ENCODE measurements around the gene CACNA1H.
A peak's percentile ranks its signal among the peaks of the same experiment; 100 is the strongest.
"Not testable (repeated sequence)": the region's sequence is repeated elsewhere in the genome, so short reads cannot be mapped to it uniquely, and the experiment has no call there.

The CACNA1H gene

GRCh38 chr16:1197237-1197866 is 44.4 kb downstream of the CACNA1H start:
- H3K4me3 Mint-ChIP-seq = no peak overlapping the region

GRCh38 chr16:1198194-1198593 is 45.3 kb downstream of the CACNA1H start:
- peaks cover 0 to 5% of the 10 kb centered on the region in 2 donors for H3K9me3 Mint-ChIP-seq
- H3K4me3 Mint-ChIP-seq = no peak overlapping the region
- no peak overlapping the region for H3K27ac Mint-ChIP-seq
- peaks cover 4% of the 10 kb centered on the region for H3K27me3 Mint-ChIP-seq
- no peak for ATAC-seq
- DNase-seq = no peak
- peaks cover 15% of the 10 kb centered on the region for H3K4me1 Mint-ChIP-seq

More at GRCh38 chr16:1197237-1197866, 44.4 kb downstream of the CACNA1H start:
- Mint-ChIP-seq H3K27me3 (peaks cover 12% of the 10 kb centered on the region), H3K27ac (no peak overlapping the region), H3K9me3 (peaks cover 0 to 5% of the 10 kb centered on the region in 2 donors), H3K4me1 (peaks cover 15% of the 10 kb centered on the region)
- DNase-seq (no peak), ATAC-seq (no peak)

- H3K9me3 Mint-ChIP-seq, H3K27ac Mint-ChIP-seq, ATAC-seq, DNase-seq, H3K27me3 Mint-ChIP-seq, H3K4me3 Mint-ChIP-seq: not testable (repeated sequence)
- peaks cover 15% of the 10 kb centered on the region for H3K4me1 Mint-ChIP-seq
These were observed 45.9 kb downstream of the CACNA1H start for GRCh38 chr16:1198671-1199346.

- Mint-ChIP-seq H3K4me1 (peaks cover 15% of the 10 kb centered on the region), H3K27me3 (no peaks in the 10 kb centered on the region), H3K9me3 (peaks cover 0 to 5% of the 10 kb centered on the region in 2 donors), H3K27ac (peak overlapping the region in 1 of 2 donors; percentile 65), H3K4me3 (no peak overlapping the region)
- no peak for DNase-seq
- no peak for ATAC-seq
These were observed 46.6 kb downstream of the CACNA1H start for GRCh38 chr16:1199347-1200013.

GRCh38 chr16:1200014-1200627 is 47.2 kb downstream of the CACNA1H start:
- ATAC-seq = no peak
- Mint-ChIP-seq H3K27me3 (no peaks in the 10 kb centered on the region), H3K9me3 (peaks cover 0 to 5% of the 10 kb centered on the region in 2 donors), H3K4me3 (no peak overlapping the region), H3K27ac (no peak overlapping the region), H3K4me1 (peaks cover 15% of the 10 kb centered on the region)
- no peak for DNase-seq

GRCh38 chr16:1201444-1201843 is 48.5 kb downstream of the CACNA1H start:
- no peak overlapping the region for H3K27ac Mint-ChIP-seq
- H3K4me3 Mint-ChIP-seq = no peak overlapping the region
- no peaks in the 10 kb centered on the region for H3K27me3 Mint-ChIP-seq
- ATAC-seq (no peak), DNase-seq (no peak)
- peaks cover 9% of the 10 kb centered on the region for H3K4me1 Mint-ChIP-seq
- H3K9me3 Mint-ChIP-seq = peaks cover 0 to 5% of the 10 kb centered on the region in 2 donors

- no peak overlapping the region for H3K4me3 Mint-ChIP-seq
- no peaks in the 10 kb centered on the region for H3K27me3 Mint-ChIP-seq
- peaks cover 3% of the 10 kb centered on the region for H3K4me1 Mint-ChIP-seq
- no peak overlapping the region for H3K27ac Mint-ChIP-seq
- ATAC-seq (no peak), DNase-seq (no peak)
- H3K9me3 Mint-ChIP-seq = peaks cover 0 to 5% of the 10 kb centered on the region in 2 donors
These were observed 49.4 kb downstream of the CACNA1H start for GRCh38 chr16:1202274-1202673.

- DNase-seq = no peak
- Mint-ChIP-seq H3K27me3 (no peaks in the 10 kb centered on the region), H3K4me3 (no peak overlapping the region), H3K27ac (no peak overlapping the region), H3K4me1 (peaks cover 7% of the 10 kb centered on the region), H3K9me3 (peaks cover 0 to under 1% of the 10 kb centered on the region in 2 donors)
- ATAC-seq = no peak
These were observed 52.0 kb downstream of the CACNA1H start for GRCh38 chr16:1204933-1205332.

- Mint-ChIP-seq H3K4me3 (no peak overlapping the region), H3K4me1 (peaks cover 7% of the 10 kb centered on the region)
- DNase-seq = no peak
These were observed 53.4 kb downstream of the CACNA1H start for GRCh38 chr16:1206326-1206725.

GRCh38 chr16:1206786-1207185 is 53.9 kb downstream of the CACNA1H start:
- Mint-ChIP-seq H3K4me3 (peak overlapping the region in 1 of 2 donors; percentile 22), H3K27ac (no peak overlapping the region), H3K9me3 (no peaks in the 10 kb centered on the region), H3K27me3 (no peaks in the 10 kb centered on the region), H3K4me1 (peaks cover 7% of the 10 kb centered on the region)
- DNase-seq (no peak), ATAC-seq (no peak)

More at GRCh38 chr16:1206326-1206725, 53.4 kb downstream of the CACNA1H start:
- no peaks in the 10 kb centered on the region for H3K9me3 Mint-ChIP-seq
- no peak for ATAC-seq
- H3K27me3 Mint-ChIP-seq = no peaks in the 10 kb centered on the region
- no peak overlapping the region for H3K27ac Mint-ChIP-seq

GRCh38 chr16:1208239-1208830 is 55.4 kb downstream of the CACNA1H start:
- Mint-ChIP-seq H3K27me3 (no peaks in the 10 kb centered on the region), H3K4me1 (peaks cover 7% of the 10 kb centered on the region), H3K9me3 (no peaks in the 10 kb centered on the region), H3K27ac (peak overlapping the region; percentile 13 to 89), H3K4me3 (peak overlapping the region; percentile 60 to 71)
- DNase-seq (no peak), ATAC-seq (peak; percentile 53)

- DNase-seq = no peak
- no peak for ATAC-seq
- no peak overlapping the region for H3K4me3 Mint-ChIP-seq
- H3K27me3 Mint-ChIP-seq = no peaks in the 10 kb centered on the region
- H3K27ac Mint-ChIP-seq = no peak overlapping the region
- no peaks in the 10 kb centered on the region for H3K9me3 Mint-ChIP-seq
- H3K4me1 Mint-ChIP-seq = peaks cover 7% of the 10 kb centered on the region
These were observed 56.2 kb downstream of the CACNA1H start for GRCh38 chr16:1209081-1209480.

GRCh38 chr16:1210461-1210860 is 57.6 kb downstream of the CACNA1H start:
- H3K27ac Mint-ChIP-seq = no peak overlapping the region
- no peaks in the 10 kb centered on the region for H3K27me3 Mint-ChIP-seq
- no peak overlapping the region for H3K4me3 Mint-ChIP-seq
- ATAC-seq (no peak), DNase-seq (no peak)
- no peaks in the 10 kb centered on the region for H3K9me3 Mint-ChIP-seq
- peaks cover 7% of the 10 kb centered on the region for H3K4me1 Mint-ChIP-seq

- H3K27ac Mint-ChIP-seq = no peak overlapping the region
- ATAC-seq (peak; percentile 7), DNase-seq (no peak)
- H3K27me3 Mint-ChIP-seq = no peaks in the 10 kb centered on the region
- H3K4me3 Mint-ChIP-seq = no peak overlapping the region
- H3K4me1 Mint-ChIP-seq = peaks cover 7% of the 10 kb centered on the region
- H3K9me3 Mint-ChIP-seq = no peaks in the 10 kb centered on the region
These were observed 58.8 kb downstream of the CACNA1H start for GRCh38 chr16:1211451-1212268.

All from stimulated activated naive CD8-positive, alpha-beta T cell treated with anti-CD3 and anti-CD28 coated beads, Interleukin-15, amount 100 ng/mL, for 72 hours (primary cell).